Islet of Langerhans (tissue), 1 donor: Measurements from ENCODE around the gene ZNF768.

Source experiments
- FAIRE-seq: peaks from one replicate; lab custom pipeline; 2011; peaks lifted over from hg19 to GRCh38; lab: Jason Lieb, UNC

Gene ZNF768

GRCh38 chr16:30526137-30526822 is at the start of gene ZNF768:
TSS of gene ZNF768 (minus strand) at chr16:30526566. CDS start at chr16:30526413, 153 bp downstream.
- no peak for FAIRE-seq

GRCh38 chr16:30574678-30575077 is 48.3 kb upstream of the ZNF768 start:
- no peak for FAIRE-seq

- FAIRE-seq = peak; percentile 78
Observed at GRCh38 chr16:30571445-30572322, 45.3 kb upstream of the ZNF768 start, which contains the start of gene ZNF688. TSS of gene ZNF688 (minus strand) at chr16:30571714. CDS start at chr16:30571629, 85 bp downstream.

GRCh38 chr16:30570636-30571444 is 44.5 kb upstream of the ZNF768 start:
- FAIRE-seq = no peak

GRCh38 chr16:30569746-30570635 is 43.6 kb upstream of the ZNF768 start:
- no peak for FAIRE-seq

- no peak for FAIRE-seq
Observed at GRCh38 chr16:30569281-30569680, 42.9 kb upstream of the ZNF768 start.

GRCh38 chr16:30567991-30568638 is 41.7 kb upstream of the ZNF768 start:
- FAIRE-seq = no peak

- no peak for FAIRE-seq
Observed at GRCh38 chr16:30567160-30567990, 41.0 kb upstream of the ZNF768 start.

- no peak for FAIRE-seq
Observed at GRCh38 chr16:30566531-30566930, 40.2 kb upstream of the ZNF768 start.

- no peak for FAIRE-seq
Observed at GRCh38 chr16:30565984-30566383, 39.6 kb upstream of the ZNF768 start.

GRCh38 chr16:30565526-30565925 is 39.2 kb upstream of the ZNF768 start:
- no peak for FAIRE-seq

GRCh38 chr16:30562021-30562420 is 35.7 kb upstream of the ZNF768 start:
- no peak for FAIRE-seq

- no peak for FAIRE-seq
Observed at GRCh38 chr16:30561089-30561816, 34.9 kb upstream of the ZNF768 start.

- no peak for FAIRE-seq
Observed at GRCh38 chr16:30559690-30560089, 33.3 kb upstream of the ZNF768 start.

GRCh38 chr16:30558789-30559377 is 32.5 kb upstream of the ZNF768 start:
- FAIRE-seq = no peak

- FAIRE-seq = peak; percentile 33
Observed at GRCh38 chr16:30557957-30558788, 31.8 kb upstream of the ZNF768 start, which contains the start of gene ZNF764. TSS of gene ZNF764 (minus strand) at chr16:30558374. CDS start at chr16:30558182, 192 bp downstream.

GRCh38 chr16:30557707-30557956 is 31.3 kb upstream of the ZNF768 start:
- FAIRE-seq = no peak

- FAIRE-seq = no peak
Observed at GRCh38 chr16:30556125-30556473, 29.7 kb upstream of the ZNF768 start.
